Measurements from ENCODE around the gene GCH1. TPM values are rescaled to one million over a fixed set of nuclear protein-coding genes. Genes with fewer than 3 reads are reported as not detected.
"Not testable (repeated sequence)": the region's sequence is repeated elsewhere in the genome, so short reads cannot be mapped to it uniquely, and the experiment has no call there.

Gene GCH1
- polyA plus RNA-seq, 1 donor from 2014 or later: 4.9 TPM

DNA sequence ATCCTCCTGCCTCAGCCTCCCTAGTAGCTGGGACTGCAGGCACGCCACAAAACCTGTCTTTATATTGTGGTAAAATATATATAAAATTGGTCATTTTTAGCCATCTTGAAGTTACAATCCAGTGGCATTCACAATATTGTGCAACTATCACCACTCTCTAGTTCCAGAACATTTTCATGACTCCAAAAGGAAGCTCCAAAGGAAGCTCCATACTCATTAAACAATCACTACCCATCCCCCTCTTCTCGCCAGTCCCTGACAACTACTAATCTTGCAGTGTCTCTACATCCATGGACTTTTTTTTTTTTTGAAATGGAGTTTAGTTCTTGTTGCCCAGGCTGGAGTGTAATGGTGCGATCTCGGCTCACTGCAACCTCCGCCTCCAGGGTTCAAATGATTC, 3.1 kb downstream of the GCH1 start:
- Histone ChIP-seq H3K27me3 (ENCODE audit: insufficient read depth, low read depth, low read length) (peaks cover 21% of the 10 kb centered on the region), H3K4me3 (ENCODE audit: low read length) (no peak overlapping the region), H3F3A (ENCODE audit: insufficient read depth, low read length, poor library complexity, severe bottlenecking) (no peaks in the 10 kb centered on the region), H3K9me2 (ENCODE audit: insufficient read depth, low read length) (no peaks in the 10 kb centered on the region), H2AFZ (ENCODE audit: low read depth, low read length) (no peak overlapping the region), H3K36me3 (ENCODE audit: insufficient read depth, low read length) (no peaks in the 10 kb centered on the region), H3K9me3 (ENCODE audit: low read length) (no peaks in the 10 kb centered on the region), H4K20me1 (ENCODE audit: insufficient read depth) (no peaks in the 10 kb centered on the region), H3K9ac (ENCODE audit: low read length) (no peak overlapping the region), H3K27ac (ENCODE audit: low read length) (no peak overlapping the region), H3K79me2 (replicated peaks; ENCODE audit: insufficient read depth, low read length) (no peaks in the 10 kb centered on the region), H3K4me2 (ENCODE audit: low read length) (no peak overlapping the region)
- TF ChIP-seq EZH2 (IDR thresholded peaks at IDR 0.05; ENCODE audit: borderline replicate concordance, insufficient read depth, low read length, poor library complexity, severe bottlenecking): no peak
- TF ChIP-seq, protein P1, sequence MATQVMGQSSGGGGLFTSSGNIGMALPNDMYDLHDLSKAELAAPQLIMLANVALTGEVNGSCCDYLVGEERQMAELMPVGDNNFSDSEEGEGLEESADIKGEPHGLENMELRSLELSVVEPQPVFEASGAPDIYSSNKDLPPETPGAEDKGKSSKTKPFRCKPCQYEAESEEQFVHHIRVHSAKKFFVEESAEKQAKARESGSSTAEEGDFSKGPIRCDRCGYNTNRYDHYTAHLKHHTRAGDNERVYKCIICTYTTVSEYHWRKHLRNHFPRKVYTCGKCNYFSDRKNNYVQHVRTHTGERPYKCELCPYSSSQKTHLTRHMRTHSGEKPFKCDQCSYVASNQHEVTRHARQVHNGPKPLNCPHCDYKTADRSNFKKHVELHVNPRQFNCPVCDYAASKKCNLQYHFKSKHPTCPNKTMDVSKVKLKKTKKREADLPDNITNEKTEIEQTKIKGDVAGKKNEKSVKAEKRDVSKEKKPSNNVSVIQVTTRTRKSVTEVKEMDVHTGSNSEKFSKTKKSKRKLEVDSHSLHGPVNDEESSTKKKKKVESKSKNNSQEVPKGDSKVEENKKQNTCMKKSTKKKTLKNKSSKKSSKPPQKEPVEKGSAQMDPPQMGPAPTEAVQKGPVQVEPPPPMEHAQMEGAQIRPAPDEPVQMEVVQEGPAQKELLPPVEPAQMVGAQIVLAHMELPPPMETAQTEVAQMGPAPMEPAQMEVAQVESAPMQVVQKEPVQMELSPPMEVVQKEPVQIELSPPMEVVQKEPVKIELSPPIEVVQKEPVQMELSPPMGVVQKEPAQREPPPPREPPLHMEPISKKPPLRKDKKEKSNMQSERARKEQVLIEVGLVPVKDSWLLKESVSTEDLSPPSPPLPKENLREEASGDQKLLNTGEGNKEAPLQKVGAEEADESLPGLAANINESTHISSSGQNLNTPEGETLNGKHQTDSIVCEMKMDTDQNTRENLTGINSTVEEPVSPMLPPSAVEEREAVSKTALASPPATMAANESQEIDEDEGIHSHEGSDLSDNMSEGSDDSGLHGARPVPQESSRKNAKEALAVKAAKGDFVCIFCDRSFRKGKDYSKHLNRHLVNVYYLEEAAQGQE (IDR thresholded peaks at IDR 0.05; ENCODE audit: borderline replicate concordance): no peak
- TF ChIP-seq MXI1 (conservative IDR thresholded peaks at IDR 0.05; ENCODE audit: poor library complexity, severe bottlenecking): no peak
- no peak for TF ChIP-seq TAF1 (IDR thresholded peaks at IDR 0.05; ENCODE audit: low read depth)
- TF ChIP-seq, protein P2, sequence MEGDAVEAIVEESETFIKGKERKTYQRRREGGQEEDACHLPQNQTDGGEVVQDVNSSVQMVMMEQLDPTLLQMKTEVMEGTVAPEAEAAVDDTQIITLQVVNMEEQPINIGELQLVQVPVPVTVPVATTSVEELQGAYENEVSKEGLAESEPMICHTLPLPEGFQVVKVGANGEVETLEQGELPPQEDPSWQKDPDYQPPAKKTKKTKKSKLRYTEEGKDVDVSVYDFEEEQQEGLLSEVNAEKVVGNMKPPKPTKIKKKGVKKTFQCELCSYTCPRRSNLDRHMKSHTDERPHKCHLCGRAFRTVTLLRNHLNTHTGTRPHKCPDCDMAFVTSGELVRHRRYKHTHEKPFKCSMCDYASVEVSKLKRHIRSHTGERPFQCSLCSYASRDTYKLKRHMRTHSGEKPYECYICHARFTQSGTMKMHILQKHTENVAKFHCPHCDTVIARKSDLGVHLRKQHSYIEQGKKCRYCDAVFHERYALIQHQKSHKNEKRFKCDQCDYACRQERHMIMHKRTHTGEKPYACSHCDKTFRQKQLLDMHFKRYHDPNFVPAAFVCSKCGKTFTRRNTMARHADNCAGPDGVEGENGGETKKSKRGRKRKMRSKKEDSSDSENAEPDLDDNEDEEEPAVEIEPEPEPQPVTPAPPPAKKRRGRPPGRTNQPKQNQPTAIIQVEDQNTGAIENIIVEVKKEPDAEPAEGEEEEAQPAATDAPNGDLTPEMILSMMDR (IDR thresholded peaks at IDR 0.05; ENCODE audit: poor library complexity, severe bottlenecking): no peak
- TF ChIP-seq EP300 (conservative IDR thresholded peaks at IDR 0.05; ENCODE audit: poor library complexity, severe bottlenecking): no peak
- TF ChIP-seq RAD21 (conservative IDR thresholded peaks at IDR 0.05): no peak
- no peak for TF ChIP-seq SMC3 (conservative IDR thresholded peaks at IDR 0.05; ENCODE audit: poor library complexity)
- TF ChIP-seq POLR2AphosphoS5 (IDR thresholded peaks at IDR 0.05): no peak

DNA sequence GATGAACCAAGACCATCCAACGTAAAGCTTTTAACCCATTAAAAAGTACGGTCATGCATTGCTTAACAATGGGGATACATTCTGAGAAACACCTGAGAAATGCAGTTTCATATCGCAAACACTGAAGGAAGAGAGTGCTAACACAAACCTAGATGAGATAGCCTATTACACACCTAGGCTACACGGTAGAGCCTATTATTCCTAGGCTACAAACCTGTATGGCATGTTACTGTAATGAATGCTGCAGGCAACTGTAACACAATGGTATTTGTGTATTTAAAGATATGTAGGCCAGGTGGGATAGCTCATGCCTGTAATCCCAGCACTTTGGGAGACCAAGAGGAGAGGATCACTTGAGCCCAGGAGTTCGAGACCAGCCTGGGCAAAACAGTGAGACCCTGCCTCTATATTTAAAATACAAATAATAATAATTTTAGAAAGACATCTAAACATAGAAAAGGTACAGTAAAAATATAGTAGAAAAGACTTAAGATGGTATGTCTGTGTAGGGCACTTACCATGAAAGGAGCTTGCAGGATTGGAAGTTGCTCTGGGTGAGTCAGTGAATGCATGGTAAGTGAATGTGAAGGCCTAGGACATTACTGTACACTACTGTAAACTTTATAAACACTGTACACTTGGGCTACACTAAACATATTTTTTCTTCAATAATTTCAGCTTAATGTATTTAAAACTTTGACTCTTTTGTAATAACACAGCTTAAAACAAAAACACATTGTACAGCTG, 4.6 kb downstream of the GCH1 start:
- not testable (repeated sequence) for H3K4me2 ChIP-seq (ENCODE audit: low read length); H3K9ac ChIP-seq (ENCODE audit: low read length); H3K9me2 ChIP-seq (ENCODE audit: insufficient read depth, low read length); H3K36me3 ChIP-seq (ENCODE audit: insufficient read depth, low read length); H3K79me2 ChIP-seq (replicated peaks; ENCODE audit: insufficient read depth, low read length); H3K4me3 ChIP-seq (ENCODE audit: low read length); H3K9me3 ChIP-seq (ENCODE audit: low read length); H4K20me1 ChIP-seq (ENCODE audit: insufficient read depth); H3K27ac ChIP-seq (ENCODE audit: low read length); H2AFZ ChIP-seq (ENCODE audit: low read depth, low read length); H3F3A ChIP-seq (ENCODE audit: insufficient read depth, low read length, poor library complexity, severe bottlenecking)
- peaks cover 21% of the 10 kb centered on the region for H3K27me3 ChIP-seq (ENCODE audit: insufficient read depth, low read depth, low read length)

Measured in neural cell (in vitro differentiated cells).